LNCaP clone FGC (cell line): Measurements from ENCODE around the gene ATAD3A.
"Not testable (repeated sequence)": the region's sequence is repeated elsewhere in the genome, so short reads cannot be mapped to it uniquely, and the experiment has no call there.

Experiments used
- DNase-seq: peaks from one replicate; pipeline ENCODE4 v3.0.0-alpha.2; 2011; ENCODE audit warnings: low read depth
- H3K4me3 ChIP-seq: 2 replicates; pipeline ENCODE4 v1.5.1; 2011; ENCODE audit warnings: mild to moderate bottlenecking, low read depth, low read length, control low read depth
- TF ChIP-seq, protein P1 (sequence below): IDR thresholded peaks from 2 replicates; pipeline ENCODE4 v1.5.1; 2012; ENCODE audit warnings: mild to moderate bottlenecking; ENCODE audit not compliant: control insufficient read depth, insufficient read depth; ENCODE audit errors: extremely low read depth

Gene ATAD3A

DNA sequence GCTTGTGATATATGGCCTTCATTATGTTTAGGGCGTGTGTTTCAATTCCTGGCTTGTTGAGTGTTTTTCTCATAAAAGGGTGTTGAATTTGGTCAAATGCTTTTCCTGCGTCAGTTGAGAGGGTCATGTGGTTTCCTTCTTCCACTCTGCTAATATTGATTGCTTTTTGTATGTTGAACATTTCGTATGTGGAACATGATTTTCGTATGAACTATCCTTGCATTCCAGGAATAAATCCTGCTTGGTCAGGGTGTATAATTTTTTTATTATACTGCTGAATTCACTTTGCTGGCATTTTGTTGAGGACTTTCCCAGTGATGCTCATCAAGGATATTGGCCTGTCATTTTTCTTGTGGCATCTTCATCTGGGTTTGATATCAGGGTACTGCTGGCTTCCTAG, 4.7 kb upstream of the ATAD3A start:
- no peak for DNase-seq
- no peak overlapping the region for H3K4me3 ChIP-seq
- TF ChIP-seq, protein P1, sequence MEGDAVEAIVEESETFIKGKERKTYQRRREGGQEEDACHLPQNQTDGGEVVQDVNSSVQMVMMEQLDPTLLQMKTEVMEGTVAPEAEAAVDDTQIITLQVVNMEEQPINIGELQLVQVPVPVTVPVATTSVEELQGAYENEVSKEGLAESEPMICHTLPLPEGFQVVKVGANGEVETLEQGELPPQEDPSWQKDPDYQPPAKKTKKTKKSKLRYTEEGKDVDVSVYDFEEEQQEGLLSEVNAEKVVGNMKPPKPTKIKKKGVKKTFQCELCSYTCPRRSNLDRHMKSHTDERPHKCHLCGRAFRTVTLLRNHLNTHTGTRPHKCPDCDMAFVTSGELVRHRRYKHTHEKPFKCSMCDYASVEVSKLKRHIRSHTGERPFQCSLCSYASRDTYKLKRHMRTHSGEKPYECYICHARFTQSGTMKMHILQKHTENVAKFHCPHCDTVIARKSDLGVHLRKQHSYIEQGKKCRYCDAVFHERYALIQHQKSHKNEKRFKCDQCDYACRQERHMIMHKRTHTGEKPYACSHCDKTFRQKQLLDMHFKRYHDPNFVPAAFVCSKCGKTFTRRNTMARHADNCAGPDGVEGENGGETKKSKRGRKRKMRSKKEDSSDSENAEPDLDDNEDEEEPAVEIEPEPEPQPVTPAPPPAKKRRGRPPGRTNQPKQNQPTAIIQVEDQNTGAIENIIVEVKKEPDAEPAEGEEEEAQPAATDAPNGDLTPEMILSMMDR = no peak

DNA sequence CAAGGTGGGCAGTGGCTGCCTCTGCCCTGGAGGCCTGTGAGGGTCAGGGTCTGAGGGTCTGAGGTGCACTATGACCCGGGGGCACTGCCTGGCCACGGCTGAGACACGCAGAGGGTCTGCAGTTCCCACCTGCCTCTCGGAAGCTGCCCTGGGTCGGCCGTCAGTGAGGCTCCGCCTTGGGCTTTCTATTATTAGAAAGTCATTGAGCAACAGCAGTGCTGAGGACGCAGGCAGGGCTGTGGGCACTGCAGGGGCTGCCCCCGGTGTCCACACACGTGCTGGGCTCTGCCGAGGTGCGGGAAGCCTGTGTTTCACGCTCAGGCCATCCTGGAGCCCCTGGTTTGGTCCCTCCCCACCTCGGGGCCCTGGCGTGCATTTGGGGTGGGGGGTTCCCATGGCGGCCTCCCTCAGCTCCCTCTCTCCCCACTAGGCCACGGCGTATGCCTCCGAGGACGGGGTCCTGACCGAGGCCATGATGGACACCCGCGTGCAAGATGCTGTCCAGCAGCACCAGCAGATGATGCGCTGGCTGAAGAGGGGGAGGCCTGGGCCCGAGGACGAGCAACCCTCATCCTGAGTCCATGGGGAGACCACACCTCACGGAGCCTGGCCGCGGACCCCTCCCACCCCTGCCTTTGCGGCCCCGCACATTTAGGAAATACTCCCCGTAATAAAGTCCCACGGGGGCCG, 3.0 kb upstream of the ATAD3A start:
- not testable (repeated sequence) for H3K4me3 ChIP-seq, DNase-seq

GRCh38 chr1:1509465-1509850, 2.5 kb upstream of the ATAD3A start:
- DNase-seq = not testable (repeated sequence)

DNA sequence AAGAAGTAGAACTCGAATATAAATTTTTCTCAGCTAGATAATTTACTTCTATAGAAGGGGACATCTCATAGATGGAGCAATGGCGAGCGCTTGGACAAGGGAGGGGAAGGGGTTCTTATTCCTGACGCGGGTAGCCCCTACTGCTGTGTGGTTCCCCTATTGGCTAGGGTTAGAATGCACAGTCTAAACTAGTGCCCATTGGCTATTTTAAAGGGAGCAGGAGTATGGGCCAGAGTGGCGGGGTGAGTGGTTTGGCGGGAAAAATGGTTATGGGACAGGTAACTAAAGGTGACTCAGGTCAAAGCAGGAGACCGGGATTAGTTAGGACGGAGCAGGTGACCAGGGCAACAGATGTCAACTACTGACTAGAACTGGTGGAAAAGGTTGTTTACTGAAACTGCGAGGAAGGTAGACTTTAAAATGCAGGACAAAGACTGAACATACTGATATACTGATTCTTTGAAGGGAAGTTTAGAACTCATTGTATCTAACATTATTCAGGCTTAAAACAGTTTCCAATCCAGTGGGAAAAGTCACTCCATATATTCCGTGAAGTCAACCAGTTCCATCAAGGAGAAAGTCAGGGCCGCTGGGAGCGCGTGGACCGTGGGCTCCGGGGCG, 940 bp upstream of the ATAD3A start:
- DNase-seq = peak; percentile 35
- peak overlapping the region; percentile 89 for H3K4me3 ChIP-seq
- TF ChIP-seq, protein P1 = no peak

More at GRCh38 chr1:1509465-1509850, 2.5 kb upstream of the ATAD3A start:
- H3K4me3 ChIP-seq = not testable (repeated sequence)

DNA sequence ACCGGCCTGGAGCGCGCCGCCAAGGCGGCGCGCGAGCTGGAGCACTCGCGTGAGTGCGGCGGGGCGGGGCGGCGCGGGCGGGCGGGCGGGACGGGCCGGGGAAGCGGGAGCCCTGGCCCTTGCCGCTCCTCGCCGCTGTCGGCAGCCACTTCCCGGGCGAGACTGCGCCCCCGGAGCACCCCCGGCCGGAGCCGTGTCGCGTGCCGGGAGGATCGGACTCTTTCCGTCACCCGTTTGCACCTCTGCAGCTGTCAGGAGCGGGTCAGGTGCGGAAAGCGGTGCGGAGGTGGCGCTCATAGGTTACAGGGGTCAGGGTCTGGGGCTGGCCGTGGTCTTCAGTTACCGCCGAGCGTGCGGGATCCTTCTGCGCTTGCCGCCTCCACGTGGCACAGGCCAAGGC, 463 bp downstream of the ATAD3A start:
- DNase-seq = not testable (repeated sequence)

DNA sequence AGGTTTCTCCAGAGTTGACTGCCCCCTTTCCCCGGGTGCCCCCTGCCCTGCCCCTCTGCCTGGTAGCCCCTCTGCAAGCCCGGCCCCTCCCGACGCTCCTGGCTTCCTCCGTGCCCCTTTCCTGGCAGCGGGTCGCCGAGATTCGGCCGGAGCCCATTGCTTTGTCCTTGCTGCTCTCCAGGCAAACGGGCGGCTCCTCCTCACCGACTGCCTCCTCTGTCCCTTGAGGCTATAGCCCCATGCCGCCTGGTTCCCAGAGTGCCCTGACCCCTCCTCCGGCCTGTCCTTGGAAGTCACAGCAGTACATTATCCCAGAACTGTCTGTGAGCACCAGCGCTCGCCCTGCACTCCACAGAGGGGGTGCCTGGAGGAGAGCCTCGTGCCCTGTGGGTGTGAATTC, 1.7 kb downstream of the ATAD3A start:
- H3K4me3 ChIP-seq = peak overlapping the region; percentile 89
- not testable (repeated sequence) for DNase-seq

More for the DNA sequence above, 463 bp downstream of the ATAD3A start:
- peak overlapping the region; percentile 89 for H3K4me3 ChIP-seq

DNA sequence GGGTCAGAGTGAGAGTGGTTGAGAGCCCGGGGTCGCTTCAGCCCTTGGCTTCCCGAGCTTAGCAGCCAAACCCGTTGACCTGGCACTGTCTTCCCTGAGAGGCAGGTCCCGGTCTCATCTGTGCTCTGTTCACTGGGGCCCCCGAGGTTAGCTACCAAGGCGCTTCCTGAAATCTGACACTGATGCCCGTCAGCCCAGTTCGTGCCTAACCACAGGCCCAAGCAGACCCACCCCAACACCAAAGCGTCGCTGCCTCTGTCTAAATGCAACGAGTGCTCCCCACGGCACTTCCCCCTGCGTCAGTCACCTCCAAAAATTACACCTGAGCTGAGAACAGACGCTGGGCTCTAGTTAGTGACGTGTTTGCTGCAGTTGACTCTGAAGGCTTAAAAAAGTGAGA, 2.4 kb downstream of the ATAD3A start:
- DNase-seq, H3K4me3 ChIP-seq: not testable (repeated sequence)

DNA sequence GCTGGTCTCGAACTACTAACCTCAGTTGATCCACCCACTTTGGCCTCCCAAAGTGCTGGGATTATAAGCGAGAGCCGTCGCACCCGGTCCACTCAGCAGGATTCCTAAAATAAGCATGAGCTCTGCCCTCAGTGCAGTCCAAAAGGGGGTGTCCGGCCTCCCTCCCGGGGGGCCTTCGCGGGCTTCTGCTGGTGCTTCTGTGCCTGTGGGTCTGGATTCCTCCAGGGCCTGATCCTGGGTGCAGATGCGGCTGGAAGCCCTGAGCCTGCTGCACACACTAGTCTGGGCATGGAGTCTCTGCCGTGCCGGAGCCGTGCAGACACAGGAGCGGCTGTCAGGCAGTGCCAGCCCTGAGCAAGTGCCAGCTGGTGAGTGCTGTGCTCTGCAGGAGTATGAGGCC, 5.0 kb downstream of the ATAD3A start:
- not testable (repeated sequence) for DNase-seq

GRCh38 chr1:1517973-1518620, 6.1 kb downstream of the ATAD3A start:
- TF ChIP-seq, protein P1 = no peak
- H3K4me3 ChIP-seq = no peak overlapping the region
- DNase-seq = no peak

More for the DNA sequence above, 5.0 kb downstream of the ATAD3A start:
- not testable (repeated sequence) for H3K4me3 ChIP-seq

DNA sequence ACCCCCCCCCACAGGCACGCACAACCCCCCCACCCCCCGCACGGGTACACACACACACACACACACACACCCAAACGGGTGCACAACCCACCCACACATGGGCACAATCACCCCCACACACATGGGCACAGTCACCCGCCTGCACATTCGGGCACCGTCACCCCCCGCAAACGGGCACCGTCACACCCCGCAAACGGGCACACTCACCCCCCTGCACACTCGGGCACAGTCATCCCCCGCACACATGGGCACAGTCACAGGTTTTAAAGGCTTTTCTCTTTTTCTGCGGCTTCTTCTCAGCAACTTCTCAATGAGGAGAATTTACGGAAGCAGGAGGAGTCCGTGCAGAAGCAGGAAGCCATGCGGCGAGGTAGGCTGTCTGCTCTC, 6.7 kb downstream of the ATAD3A start:
- DNase-seq, H3K4me3 ChIP-seq: not testable (repeated sequence)

DNA sequence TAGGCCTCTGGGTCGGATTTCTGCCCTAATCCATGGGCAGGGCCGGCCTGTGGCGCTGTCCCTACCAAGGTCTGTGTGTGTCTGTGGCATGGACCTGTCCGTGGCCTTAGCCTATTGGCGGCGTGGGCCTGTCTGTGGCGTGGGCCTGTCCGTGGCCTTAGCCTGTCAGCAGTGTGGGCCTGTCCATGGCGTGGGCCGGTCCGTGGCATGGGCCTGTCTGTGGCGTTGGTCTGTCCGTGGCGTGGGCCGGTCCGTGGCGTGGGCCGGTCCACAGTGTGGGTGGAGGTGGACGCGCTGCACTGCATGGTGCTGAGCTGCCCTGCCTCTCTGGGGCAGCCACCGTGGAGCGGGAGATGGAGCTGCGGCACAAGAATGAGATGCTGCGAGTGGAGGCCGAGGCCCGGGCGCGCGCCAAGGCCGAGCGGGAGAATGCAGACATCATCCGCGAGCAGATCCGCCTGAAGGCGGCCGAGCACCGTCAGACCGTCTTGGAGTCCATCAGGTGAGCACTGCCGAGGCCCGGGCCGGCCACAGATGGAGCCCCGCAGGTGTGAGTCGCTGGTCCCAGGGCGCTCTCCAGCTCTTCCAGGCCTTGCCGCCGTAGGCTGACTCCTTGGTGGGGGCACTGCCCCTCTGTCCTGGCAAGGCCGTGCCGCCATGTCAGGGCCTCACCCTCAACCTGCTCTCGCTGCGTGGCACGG, 8.0 kb downstream of the ATAD3A start:
- not testable (repeated sequence) for H3K4me3 ChIP-seq, DNase-seq
